ENCODE data around the gene RNF5.

The RNF5 gene

DNA sequence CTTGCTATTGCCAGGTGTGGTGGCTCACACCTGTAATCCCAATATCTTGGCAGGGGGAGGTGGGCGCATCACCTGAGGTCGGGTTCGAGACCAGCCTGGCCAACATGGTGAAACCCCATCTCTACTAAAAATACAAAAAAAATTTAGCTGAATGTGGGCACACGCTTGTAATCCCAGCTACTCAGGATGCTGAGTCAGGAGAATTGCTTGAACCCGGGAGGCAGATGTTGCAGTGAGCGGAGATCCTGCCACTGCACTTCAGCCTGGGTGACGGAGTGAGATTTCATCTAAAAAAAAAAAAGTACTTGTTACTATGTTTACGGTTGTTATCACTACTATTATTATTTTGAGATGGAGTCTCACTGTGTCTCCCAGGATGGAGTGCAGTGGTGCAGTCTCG lies 21.3 kb upstream of the RNF5 start:
- H3K27ac ChIP-seq = no peak overlapping the region
- H3K4me1 ChIP-seq = peaks cover 11 to 34% (median 31%) of the 10 kb centered on the region in 10 experiments
- no peaks in the 10 kb centered on the region for H4K20me1 ChIP-seq
- H3K4me2 ChIP-seq = no peak overlapping the region
- TF ChIP-seq Cebpa-rat (IDR thresholded peaks at IDR 0.05) = no peak
- peaks cover 15 to 44% (median 35%) of the 10 kb centered on the region in 11 experiments for H3K36me3 ChIP-seq
- no peak overlapping the region for H3K9ac ChIP-seq
- no peaks in the 10 kb centered on the region for H3K9me3 ChIP-seq (replicated peaks in 1 of 11)
- H3K27me3 ChIP-seq = peaks cover 0 to 4% (median 0%) of the 10 kb centered on the region in 11 experiments; a peak in 2 of 22 replicates
- H3K4me3 ChIP-seq = no peak overlapping the region

DNA sequence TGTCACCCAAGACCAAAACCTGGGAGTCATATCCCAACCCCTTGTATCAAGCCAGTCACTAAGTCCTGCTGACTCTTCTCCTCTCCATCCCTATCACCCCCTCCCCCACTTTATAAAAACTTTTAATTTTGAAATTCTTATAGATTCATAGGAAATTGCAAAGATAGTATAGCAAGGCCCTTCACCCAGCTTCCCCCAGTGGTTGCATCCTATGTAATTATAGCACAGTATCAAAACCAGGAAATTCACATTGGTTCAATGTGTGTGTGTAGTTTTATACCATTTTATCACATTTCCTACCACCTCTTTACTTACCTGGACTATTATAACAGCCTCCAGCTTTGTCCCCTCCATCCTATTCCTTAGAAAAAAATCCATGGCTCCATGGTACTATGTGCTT lies 20.2 kb upstream of the RNF5 start:
- Histone ChIP-seq H4K20me1 (no peaks in the 10 kb centered on the region), H3K4me2 (no peak overlapping the region), H3K36me3 (peaks cover 18 to 56% (median 43%) of the 10 kb centered on the region in 11 experiments), H3K9ac (peak overlapping the region in 1 of 11 experiments; percentile 33; a peak in 1 of 22 replicates), H3K27ac (no peak overlapping the region), H3K4me3 (no peak overlapping the region), H3K4me1 (peaks cover 11 to 23% (median 20%) of the 10 kb centered on the region in 10 experiments), H3K27me3 (no peaks in the 10 kb centered on the region), H3K9me3 (replicated peaks in 1 of 11) (no peaks in the 10 kb centered on the region)
- TF ChIP-seq Cebpa-rat (IDR thresholded peaks at IDR 0.05) = no peak

DNA sequence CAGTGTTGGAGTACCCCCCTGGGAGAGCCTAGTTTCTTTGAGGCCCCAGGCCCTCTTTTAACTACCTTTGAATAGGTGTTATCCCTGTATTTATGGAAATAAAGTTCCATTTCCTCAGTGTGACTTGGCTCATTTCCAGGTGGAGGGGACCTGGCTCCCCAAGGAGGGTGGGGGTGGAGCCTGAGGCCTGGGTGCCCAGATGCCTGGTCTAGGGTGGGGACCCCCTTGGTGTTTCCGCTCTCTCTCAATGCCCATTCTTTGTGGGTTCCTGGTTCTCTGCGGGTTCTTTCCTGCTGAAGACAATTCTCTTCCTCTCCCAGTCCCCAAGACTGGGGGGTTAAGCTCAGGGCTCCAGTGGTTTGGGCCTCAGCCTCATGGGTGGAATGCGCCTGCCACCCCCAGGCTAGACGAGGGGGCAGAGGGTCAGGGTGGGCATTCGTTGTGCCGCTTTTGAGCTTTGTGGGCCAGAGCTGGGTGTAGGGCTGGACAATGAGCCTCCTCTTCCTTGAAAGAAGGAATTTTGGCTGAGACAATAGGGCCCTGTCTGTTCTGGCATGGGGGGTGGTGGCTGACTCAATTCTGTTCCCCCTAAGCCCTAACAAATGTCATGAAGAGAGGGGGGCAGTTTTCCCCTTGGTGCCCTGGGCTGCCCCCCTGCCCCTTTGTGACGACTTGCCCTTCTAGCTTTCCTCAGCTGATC lies 14.5 kb upstream of the RNF5 start:
- Histone ChIP-seq H3K9me3 (replicated peaks in 1 of 11) (no peaks in the 10 kb centered on the region), H3K4me3 (no peak overlapping the region), H4K20me1 (peaks cover 0 to 28% (median 0%) of the 10 kb centered on the region in 11 experiments; a peak in 1 of 22 replicates), H3K4me2 (no peak overlapping the region), H3K9ac (0 out of 22 replicates have a peak overlapping the region, but pooled peaks of 1 of the 11 experiments have one; percentile 5), H3K36me3 (peaks cover 30 to 74% (median 53%) of the 10 kb centered on the region in 11 experiments), H3K4me1 (peaks cover 0 to 12% (median 7%) of the 10 kb centered on the region in 10 experiments; a peak in 8 of 20 replicates), H3K27ac (no peak overlapping the region), H3K27me3 (no peaks in the 10 kb centered on the region)
- no peak for TF ChIP-seq Cebpa-rat (IDR thresholded peaks at IDR 0.05)

DNA sequence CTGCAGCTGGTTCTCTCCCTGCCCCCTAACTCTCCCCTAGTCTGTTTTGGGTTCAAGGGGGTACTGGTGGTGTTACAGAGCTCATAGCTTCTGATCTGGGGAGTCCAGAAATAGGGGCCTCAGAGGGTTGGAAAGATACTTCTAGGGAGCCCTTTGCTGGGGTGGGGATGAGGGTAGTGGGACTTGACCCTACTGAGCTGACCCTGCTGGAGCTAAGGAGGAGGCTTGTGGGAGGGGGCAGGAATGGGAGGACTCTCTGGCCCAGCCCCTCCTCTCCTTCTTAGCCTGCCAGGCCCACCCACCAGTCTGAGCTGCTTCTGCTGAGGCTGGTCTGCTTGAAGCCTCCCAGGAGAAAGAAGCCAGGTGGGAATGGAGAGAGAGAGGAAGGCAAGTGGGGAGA lies 13.9 kb upstream of the RNF5 start, which contains the start of gene EGFL8:
TSS of gene EGFL8 (plus strand) at position 301 of the 400 bp plus-strand sequence. CDS start 1,571 bp downstream, outside the sequence.
- Histone ChIP-seq H3K9ac (0 out of 22 replicates have a peak within 1 kb of the TSS, but pooled peaks of 1 of the 11 experiments have one; percentile 5), H3K9me3 (replicated peaks in 1 of 11) (no peaks in the 10 kb centered on the region), H4K20me1 (peaks cover 0 to 29% (median 0%) of the 10 kb centered on the region in 11 experiments; a peak in 1 of 22 replicates), H3K4me1 (peaks cover 0 to 12% (median 7%) of the 10 kb centered on the region in 10 experiments; a peak in 7 of 20 replicates), H3K4me2 (no peak within 1 kb of the TSS), H3K27me3 (no peaks in the 10 kb centered on the region), H3K4me3 (no peak within 1 kb of the TSS), H3K27ac (no peak within 1 kb of the TSS), H3K36me3 (peaks cover 33 to 76% (median 56%) of the 10 kb centered on the region in 11 experiments)
- TF ChIP-seq Cebpa-rat (IDR thresholded peaks at IDR 0.05) = no peak

DNA sequence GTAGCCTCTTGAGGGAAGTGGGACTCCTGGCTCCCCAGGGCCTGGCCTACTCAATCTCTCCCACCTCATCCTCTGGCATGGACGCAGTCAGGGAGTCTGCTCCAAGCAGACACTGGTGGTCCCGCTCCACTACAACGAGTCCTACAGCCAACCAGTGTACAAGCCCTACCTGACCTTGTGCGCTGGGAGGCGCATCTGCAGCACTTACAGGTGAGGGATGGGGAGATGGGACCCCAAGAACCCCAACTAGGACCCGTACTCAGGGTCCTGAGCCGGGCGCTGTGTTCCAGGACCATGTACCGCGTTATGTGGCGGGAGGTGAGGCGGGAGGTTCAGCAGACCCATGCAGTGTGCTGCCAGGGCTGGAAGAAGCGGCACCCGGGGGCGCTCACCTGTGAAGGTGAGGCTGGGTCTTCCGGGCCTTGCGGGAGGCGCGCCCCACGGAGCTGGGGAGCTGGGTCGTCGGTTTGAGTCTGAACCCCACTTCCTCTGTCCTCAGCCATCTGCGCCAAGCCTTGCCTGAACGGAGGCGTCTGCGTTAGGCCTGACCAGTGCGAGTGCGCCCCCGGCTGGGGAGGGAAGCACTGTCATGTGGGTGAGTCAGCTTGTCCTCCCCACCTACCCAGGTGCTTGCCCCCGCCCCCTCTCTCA lies 11.7 kb upstream of the RNF5 start:
- peaks cover 0 to 16% (median 8%) of the 10 kb centered on the region in 10 experiments; a peak in 9 of 20 replicates for H3K4me1 ChIP-seq
- no peak overlapping the region for H3K9ac ChIP-seq
- peaks cover 55 to 92% (median 76%) of the 10 kb centered on the region in 11 experiments for H3K36me3 ChIP-seq
- no peak overlapping the region for H3K4me2 ChIP-seq
- no peaks in the 10 kb centered on the region for H3K27me3 ChIP-seq
- no peak overlapping the region for H3K4me3 ChIP-seq
- H3K9me3 ChIP-seq (replicated peaks in 1 of 11) = no peaks in the 10 kb centered on the region
- peaks cover 0 to 29% (median 0%) of the 10 kb centered on the region in 11 experiments; a peak in 1 of 22 replicates for H4K20me1 ChIP-seq
- H3K27ac ChIP-seq = no peak overlapping the region
- no peak for TF ChIP-seq Cebpa-rat (IDR thresholded peaks at IDR 0.05)

DNA sequence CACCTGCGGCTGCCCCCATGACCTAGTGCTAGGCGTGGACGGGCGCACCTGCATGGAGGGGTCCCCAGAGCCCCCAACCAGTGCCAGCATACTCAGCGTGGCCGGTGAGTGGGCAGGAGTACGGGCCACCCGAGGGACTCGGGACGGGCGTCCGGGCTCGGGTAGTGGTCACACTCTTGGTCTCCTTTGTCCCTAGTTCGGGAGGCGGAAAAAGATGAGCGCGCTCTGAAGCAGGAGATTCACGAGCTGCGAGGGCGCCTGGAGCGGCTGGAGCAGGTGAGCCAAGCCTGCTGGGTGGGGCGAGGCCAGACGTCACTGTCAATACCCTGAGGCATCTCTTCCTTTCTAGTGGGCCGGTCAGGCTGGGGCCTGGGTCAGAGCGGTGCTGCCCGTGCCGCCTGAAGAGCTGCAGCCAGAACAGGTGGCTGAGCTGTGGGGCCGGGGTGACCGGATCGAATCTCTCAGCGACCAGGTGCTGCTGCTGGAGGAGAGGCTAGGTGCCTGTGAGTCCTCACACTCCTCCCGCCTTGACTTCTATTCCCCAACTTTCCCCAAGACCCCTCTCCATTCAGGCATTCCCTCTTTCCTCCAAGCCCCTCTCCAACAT lies 10.9 kb upstream of the RNF5 start:
- peaks cover 55 to 90% (median 72%) of the 10 kb centered on the region in 11 experiments for H3K36me3 ChIP-seq
- H3K27ac ChIP-seq = no peak overlapping the region
- H3K4me2 ChIP-seq = no peak overlapping the region
- H4K20me1 ChIP-seq = peaks cover 0 to 29% (median 0%) of the 10 kb centered on the region in 11 experiments; a peak in 1 of 22 replicates
- H3K9me3 ChIP-seq (replicated peaks in 1 of 11) = no peaks in the 10 kb centered on the region
- no peak overlapping the region for H3K9ac ChIP-seq
- no peak overlapping the region for H3K4me3 ChIP-seq
- peaks cover 0 to 16% (median 9%) of the 10 kb centered on the region in 10 experiments; a peak in 13 of 20 replicates for H3K4me1 ChIP-seq
- H3K27me3 ChIP-seq = no peaks in the 10 kb centered on the region
- TF ChIP-seq Cebpa-rat (IDR thresholded peaks at IDR 0.05) = no peak

DNA sequence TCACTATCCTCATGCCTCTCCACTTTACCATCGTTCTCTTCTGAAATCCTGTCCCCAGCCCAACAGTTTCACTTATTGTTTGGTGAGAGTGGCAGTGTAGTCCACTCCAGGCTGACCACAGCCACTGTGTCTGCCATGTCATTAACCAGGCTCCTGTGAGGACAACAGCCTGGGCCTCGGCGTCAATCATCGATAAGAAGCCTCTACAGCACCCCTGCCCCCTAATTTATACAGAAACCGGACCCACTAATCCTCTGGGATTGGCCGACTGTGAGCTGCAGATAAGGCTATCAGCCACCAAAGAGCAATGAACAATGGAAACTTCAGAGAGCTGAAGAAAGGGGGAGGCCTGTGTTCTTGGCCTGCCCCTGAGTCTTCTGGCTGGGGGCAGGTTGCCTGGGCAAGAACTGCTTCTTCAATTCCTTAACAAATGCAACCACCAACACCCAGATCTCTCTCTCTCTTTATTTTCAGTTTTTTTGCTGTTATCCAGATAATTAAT lies 10.4 kb upstream of the RNF5 start:
- TF ChIP-seq Cebpa-rat (IDR thresholded peaks at IDR 0.05) = no peak
- peak overlapping the region in 2 of 11 experiments; percentile 17 to 39; a peak in 2 of 22 replicates for H3K9ac ChIP-seq
- H4K20me1 ChIP-seq = peaks cover 0 to 29% (median 0%) of the 10 kb centered on the region in 11 experiments; a peak in 2 of 22 replicates
- peaks cover 54 to 85% (median 66%) of the 10 kb centered on the region in 11 experiments for H3K36me3 ChIP-seq
- H3K9me3 ChIP-seq (replicated peaks in 1 of 11) = no peaks in the 10 kb centered on the region
- H3K27ac ChIP-seq = no peak overlapping the region; a peak in 1 of 22 replicates
- H3K4me2 ChIP-seq = peak overlapping the region in 3 of 11 experiments; percentile 6 to 41 (median 21); a peak in 2 of 22 replicates
- H3K4me3 ChIP-seq = no peak overlapping the region
- peaks cover 5 to 20% (median 12%) of the 10 kb centered on the region in 10 experiments; a peak in 19 of 20 replicates for H3K4me1 ChIP-seq
- no peaks in the 10 kb centered on the region for H3K27me3 ChIP-seq

DNA sequence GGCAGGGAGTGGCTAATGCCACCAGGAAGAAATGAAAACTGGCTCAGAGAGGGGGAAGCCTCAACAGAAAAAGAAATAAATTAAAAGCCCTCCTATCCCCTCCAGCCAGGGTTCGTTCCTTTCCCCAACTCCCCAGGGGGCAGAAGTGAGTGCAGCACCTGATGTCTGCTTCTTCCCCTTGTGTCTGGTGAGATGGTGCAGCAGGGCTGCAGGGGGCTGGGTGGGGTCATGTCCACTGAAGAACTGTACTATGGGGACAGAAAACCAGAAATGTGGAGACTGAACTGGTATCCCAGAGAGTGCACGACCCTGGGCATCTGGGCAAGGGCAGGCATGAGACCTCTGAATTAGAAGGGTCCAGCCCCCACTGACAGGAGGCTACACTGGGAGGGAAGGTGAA lies 9.9 kb upstream of the RNF5 start:
- Histone ChIP-seq H3K4me2 (peak overlapping the region in 3 of 11 experiments; percentile 6 to 41 (median 21); a peak in 3 of 22 replicates), H3K4me3 (no peak overlapping the region), H3K4me1 (peaks cover 10 to 26% (median 18%) of the 10 kb centered on the region in 10 experiments), H3K9ac (peak overlapping the region in 2 of 11 experiments; percentile 17 to 39; a peak in 2 of 22 replicates), H3K27ac (no peak overlapping the region), H4K20me1 (peaks cover 0 to 29% (median 0%) of the 10 kb centered on the region in 11 experiments; a peak in 2 of 22 replicates), H3K9me3 (replicated peaks in 1 of 11) (no peaks in the 10 kb centered on the region), H3K27me3 (no peaks in the 10 kb centered on the region), H3K36me3 (peaks cover 53 to 79% (median 61%) of the 10 kb centered on the region in 11 experiments)
- TF ChIP-seq Cebpa-rat (IDR thresholded peaks at IDR 0.05) = no peak

Data from BLaER1 treated with 17β-estradiol and CSF1 and Interleukin-3, amounts not matched to agents 10 nM and 100 nM (cell line).